ENCODE data around the gene C1QBP. TPM values are rescaled to one million over a fixed set of nuclear protein-coding genes. Genes with fewer than 3 reads are reported as not detected.
A peak's percentile ranks its signal among the peaks of the same experiment; 100 is the strongest.

Gene C1QBP
- total RNA-seq, 1 experiment from 2014 or later, result 314 TPM

DNA sequence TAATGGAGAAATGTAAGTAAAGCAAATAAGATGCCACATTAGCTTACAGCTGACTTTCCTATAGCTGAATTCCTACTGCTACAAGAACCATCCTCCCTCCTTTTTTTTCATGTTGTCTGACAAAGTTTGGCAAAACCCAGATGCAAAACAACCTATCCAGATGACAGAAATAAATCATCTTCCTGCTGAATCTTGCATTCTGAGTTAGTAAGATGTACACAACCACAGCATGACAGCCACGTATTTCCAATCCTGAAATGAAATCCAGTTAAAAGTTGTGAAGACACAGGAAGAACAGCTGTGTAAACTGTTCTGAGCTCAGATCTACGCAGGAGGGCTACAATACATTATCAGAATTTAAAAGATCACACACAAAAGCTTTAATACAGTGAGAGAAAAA lies 35.0 kb upstream of the C1QBP start:
- Histone ChIP-seq H3K4me2 (ENCODE audit: low read depth, low read length, poor library complexity, severe bottlenecking) (no peak overlapping the region), H3K4me1 (ENCODE audit: low read length) (no peaks in the 10 kb centered on the region), H3K9me3 (ENCODE audit: low read length) (no peaks in the 10 kb centered on the region), H3K9ac (ENCODE audit: low read length) (no peak overlapping the region), H3K27me3 (ENCODE audit: low read length) (no peaks in the 10 kb centered on the region), H3K4me3 (ENCODE audit: low read length) (no peak overlapping the region), H3K79me2 (ENCODE audit: low read length) (peaks cover 19% of the 10 kb centered on the region), H3K27ac (ENCODE audit: low read length) (no peak overlapping the region), H3K9me2 (replicated peaks; ENCODE audit: insufficient read depth, low read length) (no peaks in the 10 kb centered on the region), H2AFZ (ENCODE audit: low read length) (no peak overlapping the region), H4K20me1 (ENCODE audit: insufficient read depth, low read depth, low read length) (no peaks in the 10 kb centered on the region), H3K36me3 (ENCODE audit: insufficient read depth, low read length) (peaks cover 32% of the 10 kb centered on the region; the same call in 1 of the 2 replicates)
- DNase-seq, result no peak

DNA sequence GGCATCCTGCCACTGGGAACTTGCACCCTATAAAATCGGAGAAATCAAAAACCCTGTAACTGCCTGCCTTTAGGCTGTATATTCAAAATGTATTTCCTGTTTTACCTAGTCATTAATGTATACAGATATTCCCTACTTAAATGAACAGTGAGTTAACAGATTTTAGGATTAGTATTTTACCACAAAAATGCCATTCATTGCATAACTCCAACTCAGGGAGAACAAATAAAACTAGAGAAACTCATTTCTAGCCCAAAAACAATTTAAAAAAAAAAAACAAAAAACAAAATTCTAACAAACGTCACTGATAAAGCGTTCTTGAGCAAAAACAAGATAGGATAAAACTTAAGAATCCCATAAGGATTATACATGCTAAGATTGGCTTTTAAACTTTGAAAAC lies 33.6 kb upstream of the C1QBP start:
- H3K4me1 ChIP-seq (ENCODE audit: low read length), result no peaks in the 10 kb centered on the region
- no peaks in the 10 kb centered on the region for H3K9me2 ChIP-seq (replicated peaks; ENCODE audit: insufficient read depth, low read length)
- H3K27me3 ChIP-seq (ENCODE audit: low read length), result no peaks in the 10 kb centered on the region
- H3K4me2 ChIP-seq (ENCODE audit: low read depth, low read length, poor library complexity, severe bottlenecking), result no peak overlapping the region
- DNase-seq, result no peak
- peaks cover 22% of the 10 kb centered on the region for H3K79me2 ChIP-seq (ENCODE audit: low read length)
- no peak overlapping the region for H3K9ac ChIP-seq (ENCODE audit: low read length)
- H2AFZ ChIP-seq (ENCODE audit: low read length), result no peak overlapping the region
- no peaks in the 10 kb centered on the region for H3K9me3 ChIP-seq (ENCODE audit: low read length)
- H3K36me3 ChIP-seq (ENCODE audit: insufficient read depth, low read length), result peaks cover 19% of the 10 kb centered on the region; the same call in 1 of the 2 replicates
- no peak overlapping the region for H3K4me3 ChIP-seq (ENCODE audit: low read length)
- H3K27ac ChIP-seq (ENCODE audit: low read length), result no peak overlapping the region
- no peaks in the 10 kb centered on the region for H4K20me1 ChIP-seq (ENCODE audit: insufficient read depth, low read depth, low read length)

DNA sequence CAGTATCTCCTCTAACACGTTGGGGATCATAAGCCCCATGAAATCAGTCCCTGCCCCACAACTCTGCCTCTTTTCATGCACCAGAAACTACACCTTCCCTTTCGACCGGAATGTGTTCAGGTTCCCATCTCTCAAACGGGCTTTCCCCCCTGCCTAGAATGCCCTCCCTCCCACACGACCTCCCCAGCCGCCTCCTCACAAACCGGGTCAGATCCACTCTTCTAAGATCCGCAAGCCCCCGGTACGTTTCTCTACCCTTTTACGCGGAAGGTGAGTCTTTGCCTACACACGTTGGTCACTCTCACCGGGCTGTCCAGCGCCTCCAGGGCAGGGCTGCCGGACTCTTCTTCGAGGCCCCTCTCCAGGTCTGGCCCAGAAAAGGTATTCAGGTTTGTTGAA lies 29.1 kb upstream of the C1QBP start:
- Histone ChIP-seq H2AFZ (ENCODE audit: low read length) (peak overlapping the region; percentile 17; the same call in 1 of the 2 replicates), H4K20me1 (ENCODE audit: insufficient read depth, low read depth, low read length) (peaks cover 8% of the 10 kb centered on the region; the same call in 1 of the 2 replicates), H3K9me3 (ENCODE audit: low read length) (no peaks in the 10 kb centered on the region), H3K9ac (ENCODE audit: low read length) (peak overlapping the region; percentile 93), H3K4me2 (ENCODE audit: low read depth, low read length, poor library complexity, severe bottlenecking) (peak overlapping the region; percentile 80), H3K4me1 (ENCODE audit: low read length) (peaks cover 23% of the 10 kb centered on the region), H3K4me3 (ENCODE audit: low read length) (peak overlapping the region; percentile 91), H3K9me2 (replicated peaks; ENCODE audit: insufficient read depth, low read length) (no peaks in the 10 kb centered on the region), H3K27ac (ENCODE audit: low read length) (peak overlapping the region; percentile 61), H3K27me3 (ENCODE audit: low read length) (no peaks in the 10 kb centered on the region), H3K79me2 (ENCODE audit: low read length) (peaks cover 57% of the 10 kb centered on the region), H3K36me3 (ENCODE audit: insufficient read depth, low read length) (peaks cover 16% of the 10 kb centered on the region)
- DNase-seq, result peak; percentile 66

DNA sequence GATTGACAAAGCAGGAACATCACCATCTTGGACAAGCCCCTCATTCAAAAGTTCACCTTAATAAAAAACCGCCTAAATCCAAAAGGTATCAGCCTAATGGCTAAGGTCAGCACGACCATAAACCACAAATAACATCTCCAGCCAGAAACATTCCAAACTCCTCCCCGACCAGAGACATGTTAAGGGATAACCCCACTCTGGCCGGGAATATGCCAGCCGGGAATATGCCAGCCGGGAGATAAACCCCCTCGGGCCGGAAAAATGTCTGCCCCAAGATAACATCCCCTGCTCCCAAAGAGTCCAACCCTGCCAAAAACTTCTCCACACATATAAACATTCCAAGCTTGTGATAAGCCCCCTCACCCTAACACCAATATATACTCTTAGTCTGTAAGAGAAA lies 28.5 kb upstream of the C1QBP start:
- peak overlapping the region; percentile 61; the same call in 1 of the 2 replicates for H3K27ac ChIP-seq (ENCODE audit: low read length)
- H2AFZ ChIP-seq (ENCODE audit: low read length), result no peak overlapping the region
- peak overlapping the region; percentile 93 for H3K9ac ChIP-seq (ENCODE audit: low read length)
- H3K9me2 ChIP-seq (replicated peaks; ENCODE audit: insufficient read depth, low read length), result no peaks in the 10 kb centered on the region
- peaks cover 23% of the 10 kb centered on the region for H3K4me1 ChIP-seq (ENCODE audit: low read length)
- DNase-seq, result no peak
- H3K4me3 ChIP-seq (ENCODE audit: low read length), result peak overlapping the region; percentile 91
- H3K36me3 ChIP-seq (ENCODE audit: insufficient read depth, low read length), result peaks cover 23% of the 10 kb centered on the region
- no peaks in the 10 kb centered on the region for H3K27me3 ChIP-seq (ENCODE audit: low read length)
- peaks cover 10% of the 10 kb centered on the region; the same call in 1 of the 2 replicates for H4K20me1 ChIP-seq (ENCODE audit: insufficient read depth, low read depth, low read length)
- no peaks in the 10 kb centered on the region for H3K9me3 ChIP-seq (ENCODE audit: low read length)
- H3K79me2 ChIP-seq (ENCODE audit: low read length), result peaks cover 63% of the 10 kb centered on the region
- H3K4me2 ChIP-seq (ENCODE audit: low read depth, low read length, poor library complexity, severe bottlenecking), result peak overlapping the region; percentile 80

DNA sequence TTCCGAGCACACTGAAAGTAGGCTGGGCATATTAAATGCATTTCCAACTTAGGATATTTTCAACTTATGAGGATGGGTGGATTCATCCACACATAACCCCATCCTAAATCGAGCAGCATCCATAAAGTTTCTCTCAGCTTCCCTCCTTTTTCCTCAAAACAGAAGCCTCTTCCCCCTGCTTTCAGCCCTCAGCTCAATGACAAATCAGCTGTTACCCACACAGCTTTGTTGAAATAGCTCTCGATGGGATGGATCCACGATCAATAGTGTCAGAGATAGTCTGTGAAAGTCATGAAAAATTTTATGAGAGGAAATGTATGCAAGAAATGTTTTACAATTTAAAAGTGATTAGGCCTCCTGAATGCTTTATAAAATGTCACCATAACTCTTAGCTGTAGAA lies 27.3 kb upstream of the C1QBP start:
- peaks cover 13% of the 10 kb centered on the region; the same call in 1 of the 2 replicates for H4K20me1 ChIP-seq (ENCODE audit: insufficient read depth, low read depth, low read length)
- H3K4me1 ChIP-seq (ENCODE audit: low read length), result peaks cover 23% of the 10 kb centered on the region
- H3K4me2 ChIP-seq (ENCODE audit: low read depth, low read length, poor library complexity, severe bottlenecking), result peak overlapping the region; percentile 80
- H3K79me2 ChIP-seq (ENCODE audit: low read length), result peaks cover 68% of the 10 kb centered on the region
- no peaks in the 10 kb centered on the region for H3K9me3 ChIP-seq (ENCODE audit: low read length)
- peaks cover 27% of the 10 kb centered on the region for H3K36me3 ChIP-seq (ENCODE audit: insufficient read depth, low read length)
- H3K9ac ChIP-seq (ENCODE audit: low read length), result peak overlapping the region; percentile 93
- H3K27ac ChIP-seq (ENCODE audit: low read length), result no peak overlapping the region
- H3K27me3 ChIP-seq (ENCODE audit: low read length), result no peaks in the 10 kb centered on the region
- H2AFZ ChIP-seq (ENCODE audit: low read length), result no peak overlapping the region
- no peak for DNase-seq
- no peaks in the 10 kb centered on the region for H3K9me2 ChIP-seq (replicated peaks; ENCODE audit: insufficient read depth, low read length)
- H3K4me3 ChIP-seq (ENCODE audit: low read length), result peak overlapping the region; percentile 91

DNA sequence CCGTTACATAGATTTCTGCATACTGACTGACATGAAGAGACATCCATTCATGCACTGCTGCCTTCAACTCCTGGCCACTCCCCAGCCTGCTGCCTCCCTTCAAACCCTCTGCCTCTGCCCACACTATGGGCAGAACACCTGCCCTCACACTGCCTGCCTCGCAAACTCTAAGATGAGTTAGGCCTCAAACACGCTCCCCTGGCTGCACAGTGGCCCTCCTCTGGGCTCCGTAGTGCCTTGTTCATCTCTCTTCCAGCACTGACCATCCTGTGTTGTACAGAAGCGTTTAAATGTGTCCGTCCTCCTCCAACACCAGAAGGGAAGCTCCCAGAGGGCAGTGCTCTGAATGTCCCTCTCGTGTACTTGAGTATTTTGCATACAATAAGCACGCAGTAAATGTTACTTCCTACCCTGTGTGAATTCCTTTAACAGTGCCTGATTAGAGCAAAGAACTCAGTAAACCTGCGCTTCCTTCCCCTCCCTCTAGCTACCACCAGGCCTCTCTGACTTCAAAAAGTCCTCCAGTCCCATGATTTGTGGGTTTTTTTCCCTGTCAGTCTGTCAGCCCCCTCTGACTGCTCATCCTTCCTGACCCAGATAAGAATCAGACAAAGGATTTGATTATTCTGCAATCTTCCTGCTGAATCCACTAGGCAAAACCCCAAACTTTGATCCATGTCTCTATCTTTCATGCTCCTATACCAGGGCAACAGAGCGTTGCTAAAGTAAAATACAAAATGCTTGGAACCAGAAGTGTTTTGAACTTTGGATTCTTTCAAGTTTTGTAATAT lies 26.0 kb upstream of the C1QBP start:
- Histone ChIP-seq H3K4me2 (ENCODE audit: low read depth, low read length, poor library complexity, severe bottlenecking) (peak overlapping the region; percentile 80), H2AFZ (ENCODE audit: low read length) (no peak overlapping the region), H3K9ac (ENCODE audit: low read length) (no peak overlapping the region), H3K4me1 (ENCODE audit: low read length) (peaks cover 23% of the 10 kb centered on the region), H4K20me1 (ENCODE audit: insufficient read depth, low read depth, low read length) (peaks cover 13% of the 10 kb centered on the region; the same call in 1 of the 2 replicates), H3K9me3 (ENCODE audit: low read length) (no peaks in the 10 kb centered on the region), H3K27ac (ENCODE audit: low read length) (no peak overlapping the region), H3K36me3 (ENCODE audit: insufficient read depth, low read length) (peaks cover 27% of the 10 kb centered on the region), H3K27me3 (ENCODE audit: low read length) (no peaks in the 10 kb centered on the region), H3K9me2 (replicated peaks; ENCODE audit: insufficient read depth, low read length) (no peaks in the 10 kb centered on the region), H3K4me3 (ENCODE audit: low read length) (no peak overlapping the region), H3K79me2 (ENCODE audit: low read length) (peaks cover 73% of the 10 kb centered on the region)
- DNase-seq, result no peak

DNA sequence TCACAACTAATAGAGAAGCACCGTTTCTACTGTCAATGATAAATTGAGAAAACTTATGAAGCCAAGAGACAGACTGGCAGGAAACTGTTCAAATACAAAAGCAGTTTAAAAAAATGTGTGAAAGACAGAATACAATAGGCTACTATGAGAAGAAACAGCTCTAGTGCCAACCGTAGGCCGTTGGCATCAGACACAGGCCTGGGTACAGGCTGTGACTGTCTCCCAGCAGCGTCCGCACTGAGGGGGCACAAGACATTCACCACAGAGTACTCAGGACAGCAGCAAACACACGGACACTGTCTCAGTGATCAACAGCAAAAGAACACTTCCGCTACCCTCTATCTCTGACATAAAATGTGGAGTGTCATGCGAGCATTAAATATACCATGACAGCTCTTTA lies 7.8 kb upstream of the C1QBP start:
- Histone ChIP-seq H3K9me3 (ENCODE audit: low read length) (no peaks in the 10 kb centered on the region), H3K36me3 (ENCODE audit: insufficient read depth, low read length) (peaks cover 50% of the 10 kb centered on the region; the same call in 1 of the 2 replicates), H3K4me3 (ENCODE audit: low read length) (no peak overlapping the region), H3K9me2 (replicated peaks; ENCODE audit: insufficient read depth, low read length) (no peaks in the 10 kb centered on the region), H3K79me2 (ENCODE audit: low read length) (peaks cover 44% of the 10 kb centered on the region), H3K4me2 (ENCODE audit: low read depth, low read length, poor library complexity, severe bottlenecking) (no peak overlapping the region), H2AFZ (ENCODE audit: low read length) (no peak overlapping the region), H4K20me1 (ENCODE audit: insufficient read depth, low read depth, low read length) (0 out of 2 replicates have a peak, but pooled peaks cover 2% of the 10 kb centered on the region), H3K4me1 (ENCODE audit: low read length) (no peaks in the 10 kb centered on the region), H3K27ac (ENCODE audit: low read length) (no peak overlapping the region), H3K27me3 (ENCODE audit: low read length) (no peaks in the 10 kb centered on the region), H3K9ac (ENCODE audit: low read length) (no peak overlapping the region)
- DNase-seq, result no peak

DNA sequence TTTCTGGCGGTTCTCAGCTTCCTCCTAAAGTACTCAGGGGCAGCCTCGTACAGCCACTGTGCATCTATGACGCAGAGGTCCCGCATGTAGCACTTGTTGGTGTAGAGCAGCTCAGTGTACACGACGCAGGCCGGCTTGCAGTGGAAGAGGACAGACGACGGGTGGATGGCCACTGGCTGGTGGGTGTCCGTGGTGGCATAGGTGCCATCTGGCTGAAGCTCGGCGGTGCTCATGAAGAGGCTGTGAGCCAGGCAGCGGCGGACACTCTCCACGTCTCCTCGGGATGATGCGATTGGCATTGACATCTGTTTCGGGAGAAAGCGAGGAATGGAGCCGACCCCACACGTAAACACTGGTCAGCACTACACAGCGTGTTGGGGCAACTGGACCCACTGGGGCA lies 5.3 kb upstream of the C1QBP start:
- Histone ChIP-seq H3K27me3 (ENCODE audit: low read length) (no peaks in the 10 kb centered on the region), H4K20me1 (ENCODE audit: insufficient read depth, low read depth, low read length) (no peaks in the 10 kb centered on the region), H3K9ac (ENCODE audit: low read length) (no peak overlapping the region), H3K4me3 (ENCODE audit: low read length) (no peak overlapping the region), H3K36me3 (ENCODE audit: insufficient read depth, low read length) (peaks cover 33% of the 10 kb centered on the region; the same call in 1 of the 2 replicates), H3K9me2 (replicated peaks; ENCODE audit: insufficient read depth, low read length) (no peaks in the 10 kb centered on the region), H3K27ac (ENCODE audit: low read length) (no peak overlapping the region), H2AFZ (ENCODE audit: low read length) (no peak overlapping the region), H3K4me2 (ENCODE audit: low read depth, low read length, poor library complexity, severe bottlenecking) (no peak overlapping the region), H3K9me3 (ENCODE audit: low read length) (no peaks in the 10 kb centered on the region), H3K79me2 (ENCODE audit: low read length) (peaks cover 32% of the 10 kb centered on the region), H3K4me1 (ENCODE audit: low read length) (peaks cover 13% of the 10 kb centered on the region)
- DNase-seq, result peak; percentile 29
